HCT116 (cell line): Measurements from ENCODE around the gene MYO1A. TPM values are rescaled to one million over a fixed set of nuclear protein-coding genes. Genes with fewer than 3 reads are reported as not detected.

Experiments
- ATAC-seq: fragments of 200-7000 bp; cut with Tn5 transposase; 2 replicates; pipeline ENCODE4 v1.9.1; 2020; ENCODE audit warnings: mild to moderate bottlenecking, moderate library complexity
- BruUV-seq: library from RNA; stranded (reverse); fragments of 400-500 nt; replicated peaks from 2 replicates; lab custom pipeline; 2021; lab: Mats Ljungman, UMichigan
- CTCF ChIA-PET: fragments of 300-600 bp; sonication (Branson Sonifier 250); formaldehyde crosslinking; loops from one replicate; lab custom pipeline; 2021; ENCODE audit warnings: antibody characterized with exemption; lab: Charles Lee
- POLR2A ChIA-PET: fragments of 300-600, 350-600 bp; sonication (Branson Sonifier 250); formaldehyde crosslinking; loops from one replicate; lab custom pipeline; 2021; ENCODE audit warnings: antibody characterized with exemption; lab: Charles Lee
- RAD21 ChIA-PET, 2 experiments: fragments of 300-600 bp; sonication (Branson Sonifier 250); formaldehyde crosslinking; loops; one replicate each; lab custom pipeline; 2023; ENCODE audit warnings: low total read pairs in 2 of 2; ENCODE audit not compliant: uncharacterized antibody in 2 of 2, unreplicated experiment in 2 of 2, low non-redundant PET in 1 of 2; lab: Charles Lee
- DNase-seq: peaks from one replicate; pipeline ENCODE4 v3.0.0-alpha.2; 2010; ENCODE audit warnings: low read depth, low spot score
- H2AFZ ChIP-seq: fragments of 200-600 bp; shearing (Covaris generic), sonication (generic); 2 replicates; pipeline ENCODE4 v1.6.1; 2017; ENCODE audit warnings: low read depth, mixed run types, mixed read lengths, antibody characterized with exemption, low read length; ENCODE audit not compliant: poor library complexity, severe bottlenecking
- H3K27ac ChIP-seq: 2 replicates; pipeline ENCODE4 v1.5.1; 2012; ENCODE audit warnings: low read depth, low read length
- H3K27me3 ChIP-seq: fragments of 200-600 bp; sonication (generic); 2 replicates; pipeline ENCODE4 v1.6.1; 2016; ENCODE audit warnings: mixed run types, low read length, mixed read lengths; ENCODE audit not compliant: insufficient read depth
- H3K36me3 ChIP-seq, 2 experiments: fragments of 200-500 bp in 1 of 2; fragments of 200-600 bp in 1 of 2; sonication (Bioruptor generic) in 1 of 2; sonication (generic) in 1 of 2; 2 replicates each; pipeline versions ENCODE4 v1.5.1 to v1.6.1; 2014 to 2016; ENCODE audit warnings: low read length in 2 of 2, inconsistent platforms in 1 of 2, mixed read lengths in 1 of 2, mixed run types in 1 of 2; ENCODE audit not compliant: insufficient read depth in 2 of 2, control insufficient read depth in 1 of 2
- H3K4me1 ChIP-seq, 2 experiments: fragments of 200-600 bp in 1 of 2; sonication (generic) in 1 of 2; 2 replicates each; pipeline versions ENCODE4 v1.5.1 to v1.6.1; 2012 to 2017; ENCODE audit warnings: low read length in 2 of 2, inconsistent platforms in 1 of 2, mild to moderate bottlenecking in 1 of 2, mixed read lengths in 1 of 2, mixed run types in 1 of 2, moderate library complexity in 1 of 2; ENCODE audit not compliant: insufficient read depth in 2 of 2, control insufficient read depth in 1 of 2
- H3K4me2 ChIP-seq: fragments of 200-600 bp; sonication (generic); 2 replicates; pipeline ENCODE4 v1.6.1; 2017; ENCODE audit warnings: mixed run types, low read length, mixed read lengths
- H3K4me3 ChIP-seq, 2 experiments: fragments of 200-600 bp in 1 of 2; sonication (generic) in 1 of 2; replicated peaks in 1 of 2; 2 replicates each; pipeline ENCODE4 v1.5.1; 2011 to 2016; ENCODE audit warnings: low read length in 2 of 2, control low read depth in 1 of 2, low read depth in 1 of 2, mild to moderate bottlenecking in 1 of 2, mixed read lengths in 1 of 2, mixed run types in 1 of 2
- H3K79me2 ChIP-seq: fragments of 200-600 bp; sonication (generic); 2 replicates; pipeline ENCODE4 v1.6.1; 2017; ENCODE audit warnings: mild to moderate bottlenecking, mixed run types, low read length, moderate library complexity, mixed read lengths; ENCODE audit not compliant: insufficient read depth
- H3K9ac ChIP-seq: fragments of 200-600 bp; sonication (generic); 2 replicates; pipeline ENCODE4 v1.6.1; 2016; ENCODE audit warnings: low read length, mixed read lengths
- H3K9me2 ChIP-seq: fragments of 200-600 bp; sonication (generic), shearing (Covaris generic); 2 replicates; pipeline ENCODE4 v1.6.1; 2017; ENCODE audit warnings: mixed run types, mild to moderate bottlenecking, moderate library complexity; ENCODE audit not compliant: insufficient read depth
- H3K9me3 ChIP-seq, 2 experiments: fragments of 200-500 bp in 1 of 2; fragments of 200-600 bp in 1 of 2; sonication (Bioruptor generic) in 1 of 2; sonication (generic) in 1 of 2; 2 replicates each; pipeline ENCODE4 v1.6.1; 2014 to 2017; ENCODE audit warnings: low read length in 2 of 2, mixed read lengths in 2 of 2, inconsistent platforms in 1 of 2, low read depth in 1 of 2, mild to moderate bottlenecking in 1 of 2, mixed run types in 1 of 2, moderate library complexity in 1 of 2; ENCODE audit not compliant: control insufficient read depth in 1 of 2, insufficient read depth in 1 of 2
- H4K20me1 ChIP-seq: fragments of 200-600 bp; sonication (generic), shearing (Covaris generic); 2 replicates; pipeline ENCODE4 v1.6.1; 2017; ENCODE audit warnings: mixed run types, mild to moderate bottlenecking, moderate library complexity; ENCODE audit not compliant: insufficient read depth
- ATF3 ChIP-seq: IDR thresholded peaks from 2 replicates; pipeline ENCODE4 v1.6.1; 2012
- CBX3 ChIP-seq: IDR thresholded peaks from 2 replicates; pipeline ENCODE4 v1.6.1; 2012; ENCODE audit warnings: low read depth
- EZH2phosphoT487 ChIP-seq: fragments of 200-600 bp; IDR thresholded peaks from 2 replicates; pipeline ENCODE4 v1.6.1; 2018; ENCODE audit warnings: antibody characterized with exemption, borderline replicate concordance
- POLR2A ChIP-seq: IDR thresholded peaks from 2 replicates; pipeline ENCODE4 v1.7.0; 2011; ENCODE audit warnings: borderline replicate concordance; ENCODE audit not compliant: insufficient read depth, insufficient read length; ENCODE audit errors: extremely low read depth
- POLR2AphosphoS5 ChIP-seq: IDR thresholded peaks from 2 replicates; pipeline ENCODE4 v1.6.1; 2011; ENCODE audit warnings: mild to moderate bottlenecking, low read depth, low read length, moderate library complexity
- RAD21 ChIP-seq: IDR thresholded peaks from 2 replicates; pipeline ENCODE4 v1.6.1; 2012; ENCODE audit warnings: low read depth, mild to moderate bottlenecking
- SP1 ChIP-seq: IDR thresholded peaks from 2 replicates; pipeline ENCODE4 v1.6.1; 2012; ENCODE audit warnings: low read depth
- SRF ChIP-seq: IDR thresholded peaks from 2 replicates; pipeline ENCODE4 v1.6.1; 2012; ENCODE audit warnings: low read depth
- TCF7L2 ChIP-seq: IDR thresholded peaks from 2 replicates; pipeline ENCODE4 v1.7.0; 2011; ENCODE audit warnings: borderline replicate concordance, inconsistent platforms; ENCODE audit not compliant: insufficient read depth, insufficient read length; ENCODE audit errors: extremely low read depth
- ZBTB33 ChIP-seq: IDR thresholded peaks from 2 replicates; pipeline ENCODE4 v1.6.1; 2011; ENCODE audit warnings: mild to moderate bottlenecking, low read length, moderate library complexity; ENCODE audit not compliant: insufficient replicate concordance; ENCODE audit errors: extremely low read depth
- ZFX ChIP-seq: fragments of 450-650 bp; IDR thresholded peaks from 2 replicates; pipeline ENCODE4 v1.6.1; 2017
- intact Hi-C: fragments of 100-400 bp; cut with micrococcal nuclease; formaldehyde crosslinking; loops from 2 replicates; pipeline ENCODE4 v1.10.0; 2022
- total RNA-seq: library from RNA; stranded (reverse); gene quantifications from one replicate; pipeline ENCODE4 v1.2.1, GENCODE V29; 2021; ENCODE audit not compliant: unreplicated experiment
- TF ChIP-seq, protein P1 (sequence below), 3 experiments: fragments of 200-600 bp in 1 of 3; sonication (generic) in 1 of 3; IDR thresholded peaks in 2 of 3; conservative IDR thresholded peaks in 1 of 3; 2 replicates each; pipeline ENCODE4 v1.5.1; 2012 to 2017; ENCODE audit warnings: low read depth in 2 of 3, low read length in 2 of 3, antibody characterized with exemption in 1 of 3, borderline replicate concordance in 1 of 3, control low read depth in 1 of 3, mild to moderate bottlenecking in 1 of 3, mixed read lengths in 1 of 3, mixed run types in 1 of 3, moderate library complexity in 1 of 3; ENCODE audit not compliant: insufficient read depth in 1 of 3

Gene MYO1A
- total RNA-seq, 1 experiment from 2014 or later, result 0.76 TPM

DNA sequence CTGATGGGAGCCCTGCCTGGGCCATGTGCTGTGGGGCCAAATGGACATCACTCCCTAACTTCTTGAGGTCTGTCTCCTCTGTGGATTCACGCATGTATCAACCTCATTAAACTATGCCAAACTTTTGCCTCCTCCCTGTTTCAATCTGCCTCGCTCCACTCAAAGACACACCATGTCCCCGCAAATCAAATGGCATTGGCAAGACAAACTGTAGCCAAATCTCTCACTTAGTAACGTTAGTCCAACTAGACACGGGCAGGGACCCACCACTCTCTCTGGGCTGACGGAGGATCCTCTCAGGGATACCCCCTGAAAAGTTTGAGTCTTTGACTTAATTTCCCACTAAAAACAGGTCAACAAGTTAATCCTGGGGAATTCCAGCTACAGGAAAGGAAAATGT lies 51.6 kb downstream of the MYO1A start:
- H3K4me3 ChIP-seq, result no peak overlapping the region
- no peaks in the 10 kb centered on the region for H3K27me3 ChIP-seq
- ChIA-PET POLR2A (no interaction called here), RAD21 (no interaction called here), CTCF (no interaction called here)
- no peak overlapping the region for H2AFZ ChIP-seq
- DNase-seq (no peak), ATAC-seq (no peak)
- intact Hi-C loops, result no loop called here
- no peak overlapping the region for H3K27ac ChIP-seq
- no peak for TF ChIP-seq SP1
- TF ChIP-seq POLR2AphosphoS5, result no peak
- no peak for TF ChIP-seq POLR2A
- TF ChIP-seq SRF, result no peak
- TF ChIP-seq TCF7L2, result no peak
- no peak for TF ChIP-seq EZH2phosphoT487
- TF ChIP-seq RAD21, result no peak
- no peak for TF ChIP-seq CBX3
- TF ChIP-seq ZBTB33, result no peak
- no peak for TF ChIP-seq ATF3
- TF ChIP-seq ZFX, result no peak
- TF ChIP-seq, protein P1, sequence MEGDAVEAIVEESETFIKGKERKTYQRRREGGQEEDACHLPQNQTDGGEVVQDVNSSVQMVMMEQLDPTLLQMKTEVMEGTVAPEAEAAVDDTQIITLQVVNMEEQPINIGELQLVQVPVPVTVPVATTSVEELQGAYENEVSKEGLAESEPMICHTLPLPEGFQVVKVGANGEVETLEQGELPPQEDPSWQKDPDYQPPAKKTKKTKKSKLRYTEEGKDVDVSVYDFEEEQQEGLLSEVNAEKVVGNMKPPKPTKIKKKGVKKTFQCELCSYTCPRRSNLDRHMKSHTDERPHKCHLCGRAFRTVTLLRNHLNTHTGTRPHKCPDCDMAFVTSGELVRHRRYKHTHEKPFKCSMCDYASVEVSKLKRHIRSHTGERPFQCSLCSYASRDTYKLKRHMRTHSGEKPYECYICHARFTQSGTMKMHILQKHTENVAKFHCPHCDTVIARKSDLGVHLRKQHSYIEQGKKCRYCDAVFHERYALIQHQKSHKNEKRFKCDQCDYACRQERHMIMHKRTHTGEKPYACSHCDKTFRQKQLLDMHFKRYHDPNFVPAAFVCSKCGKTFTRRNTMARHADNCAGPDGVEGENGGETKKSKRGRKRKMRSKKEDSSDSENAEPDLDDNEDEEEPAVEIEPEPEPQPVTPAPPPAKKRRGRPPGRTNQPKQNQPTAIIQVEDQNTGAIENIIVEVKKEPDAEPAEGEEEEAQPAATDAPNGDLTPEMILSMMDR (IDR thresholded peaks at IDR 0.05 in 2 of 3, conservative IDR thresholded peaks at IDR 0.05 in 1 of 3; ENCODE audit: borderline replicate concordance in 1 of 3, insufficient read depth in 1 of 3, low read depth in 2 of 3, low read length in 2 of 3), result no peak
- no peaks in the 10 kb centered on the region for H4K20me1 ChIP-seq
- H3K36me3 ChIP-seq, result peaks cover 19 to 21% of the 10 kb centered on the region in 2 experiments
- BruUV-seq, result no TSS peak
- H3K4me2 ChIP-seq, result no peak overlapping the region
- H3K4me1 ChIP-seq, result peaks cover 0 to 6% of the 10 kb centered on the region in 2 experiments; a peak in 3 of 4 replicates
- H3K9me2 ChIP-seq, result no peaks in the 10 kb centered on the region
- H3K9ac ChIP-seq, result no peak overlapping the region
- peaks cover 27% of the 10 kb centered on the region for H3K79me2 ChIP-seq
- no peaks in the 10 kb centered on the region for H3K9me3 ChIP-seq
